Heart left ventricle (tissue), 16 donors: ENCODE measurements around the gene TNS3. TPM values are rescaled to one million over a fixed set of nuclear protein-coding genes. Genes with fewer than 3 reads are reported as not detected.

Source experiments
- ATAC-seq, 4 donors: fragments of 200-7000 bp; cut with Tn5 transposase; one replicate each; pipeline ENCODE4 v1.9.1; 2020 to 2022; ENCODE audit warnings: moderate library complexity in 4 of 4, mild to moderate bottlenecking in 3 of 4, moderate number of reproducible peaks in 1 of 4
- DNase-seq, 5 donors: peaks; one replicate each; pipeline ENCODE4 v3.0.0-alpha.2; 2020
- H3K27ac ChIP-seq, 12 donors: fragments of 200-600 bp; sonication (generic) in 4 of 12; one replicate each; pipeline versions ENCODE4 v1.5.0 to v1.8.0; 2016 to 2022; ENCODE audit warnings: mild to moderate bottlenecking in 2 of 12
- H3K27me3 ChIP-seq, 9 donors: fragments of 200-600 bp; sonication (generic) in 2 of 9; one replicate each; pipeline versions ENCODE4 v1.5.1 to v1.8.0; 2016 to 2022; ENCODE audit warnings: mild to moderate bottlenecking in 3 of 9
- H3K36me3 ChIP-seq, 9 donors: fragments of 200-600 bp; sonication (generic) in 2 of 9; one replicate each; pipeline versions ENCODE4 v1.5.0 to v1.8.0; 2018 to 2022; ENCODE audit warnings: mild to moderate bottlenecking in 2 of 9
- H3K4me1 ChIP-seq, 12 donors: fragments of 200-600 bp; sonication (generic) in 4 of 12; one replicate each; pipeline versions ENCODE4 v1.5.0 to v1.8.0; 2016 to 2022; ENCODE audit warnings: mild to moderate bottlenecking in 3 of 12
- H3K4me3 ChIP-seq, 12 donors: fragments of 200-600 bp; sonication (generic) in 4 of 12; one replicate each; pipeline versions ENCODE4 v1.5.0 to v1.8.0; 2017 to 2022; ENCODE audit warnings: mild to moderate bottlenecking in 9 of 12, moderate library complexity in 4 of 12
- H3K9me3 ChIP-seq, 12 donors: fragments of 200-600 bp; sonication (generic) in 4 of 12; one replicate each; pipeline versions ENCODE4 v1.5.0 to v1.8.0; 2016 to 2022; ENCODE audit warnings: mild to moderate bottlenecking in 1 of 12
- POLR2A ChIP-seq, 2 donors: fragments of 450-650 bp; IDR thresholded peaks; one replicate each; pipeline ENCODE4 v1.6.1; 2017; ENCODE audit warnings: antibody characterized with exemption in 2 of 2, mild to moderate bottlenecking in 2 of 2, moderate library complexity in 2 of 2
- WGBS, 4 donors: extraction: QIAGEN DNeasy Blood & Tissue Kit in 2 of 4; methylation state at CpG; one replicate each; pipeline versions ENCODE4 v1.1.5 to v1.1.7; 2013 to 2018; 5-methylcytosine and 5-hydroxymethylcytosine counted together
- intact Hi-C, 10 donors: fragments of 100-400 bp; cut with DNase I; formaldehyde crosslinking; loops; one replicate each; pipeline versions ENCODE4 v1.11.1 to v1.14.2; 2022
- polyA plus RNA-seq, 2 donors: library from polyadenylated mRNA; stranded (reverse); fragments of 200-250 nt; gene quantifications; one replicate each; pipeline ENCODE4 v1.2.3, GENCODE V29; 2013
- total RNA-seq, 9 donors: library from RNA; depleted of rRNA in 2 of 9; stranded (reverse); fragments of >200 nt in 2 of 9; fragmentation: NEBNext Ultra II Directional in 3 of 9; extraction: Animal tissue kit (Norgen Biotek cat#: 25700) in 3 of 9; gene quantifications; one replicate each; pipeline versions ENCODE4 v1.1.0 to v1.2.4, GENCODE V29; 2016 to 2023
- TF ChIP-seq, protein P1 (sequence below), 12 donors: fragments of 200-600 bp; sonication (generic) in 4 of 12; IDR thresholded peaks; one replicate each; pipeline versions ENCODE4 v1.5.0 to v1.8.0; 2018 to 2022; ENCODE audit warnings: antibody characterized with exemption in 12 of 12, mild to moderate bottlenecking in 5 of 12
- donor health status: ischemic (EF 13 %, LVEDD 7.1; RV severe dilation, severe dysfunction).
- donor health status: healthy with polysubstance abuse.
- donor health status: DM: no; HTN: yes; CAD: no.
- donor health status: DM: no; HTN: no; CAD: no.
- donor health status: ischemic (EF 25% LVEDD 6.9; RV normal size, moderate dysfunction).
- donor health status: ischemic (EF 25% LVEDD 5.7; RV mildly dilated, moderate dysfunction).
- donor health status: healthy.
- donor health status: DM: yes; HTN: yes; CAD: no.
- donor health status: ischemic (EF 35%, LVEDD 5.7; RV mildly dilated, moderate dysfunction).
- donor health status: nonischemic (EF 11% LVEDD 7.7; RV severe dilation, severe dysfunction).
- donor health status: DM: yes; HTN: yes; CAD: no.
- donor health status: PGD.
- donor health status: ischemic (EF 29% LVEDD 5.4; RV normal size, mild dysfunction).
- donor health status: nonischemic (EF 23%, LVEDD 6.1; RV moderate dilation, normal function).

Gene TNS3
- total and polyA plus RNA-seq, 11 donors: 10.1 to 116 (median 32.7) TPM

DNA sequence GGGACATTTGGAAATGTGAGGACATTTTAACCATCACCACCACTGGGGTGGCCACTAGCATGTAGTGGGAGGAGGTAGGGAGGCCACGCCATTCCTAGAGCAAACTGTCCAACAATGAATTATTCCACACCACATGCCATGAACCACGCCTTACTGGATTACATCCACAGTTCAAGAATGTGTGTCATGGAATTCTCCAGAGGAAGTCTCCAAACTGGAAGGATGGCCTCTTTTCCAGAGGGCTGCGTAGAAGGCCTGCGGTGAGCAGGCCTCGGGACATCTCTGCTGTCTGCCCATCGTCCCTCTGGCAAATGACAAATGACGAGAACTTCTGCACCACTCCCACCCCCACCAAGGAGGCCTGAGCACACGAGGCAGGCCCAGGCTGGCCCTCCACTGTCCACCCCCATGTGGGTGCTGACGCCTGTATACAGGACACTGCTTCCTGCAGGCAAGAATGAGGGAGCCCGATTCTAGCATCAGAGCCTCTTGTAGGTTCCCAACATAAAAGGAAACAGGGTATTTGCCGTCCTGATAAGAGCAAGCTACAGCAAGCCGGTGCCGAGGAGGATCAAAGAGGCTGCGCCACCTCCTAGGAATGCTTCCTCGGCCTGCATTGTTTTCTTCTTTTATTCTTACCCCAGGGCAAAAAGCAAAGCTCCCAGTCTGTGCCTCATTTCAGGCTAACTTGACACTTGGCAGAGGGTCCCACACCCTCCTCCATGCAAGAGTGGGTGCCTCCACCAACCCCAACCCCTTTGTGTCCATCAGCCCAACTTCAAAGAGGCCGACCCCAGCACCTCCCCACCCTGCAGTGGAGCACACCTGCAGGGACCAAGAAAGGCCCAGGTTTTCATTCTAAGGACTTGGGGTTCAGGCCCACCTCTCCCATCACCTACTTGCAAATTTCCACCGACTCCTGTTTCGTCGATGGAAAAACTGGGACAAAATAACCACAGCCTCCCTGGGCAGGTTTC, 23.9 kb downstream of the TNS3 start:
- H3K36me3 ChIP-seq: no peaks in the 10 kb centered on the region
- H3K4me3 ChIP-seq: no peak overlapping the region
- intact Hi-C loops: no loop called here
- no peak overlapping the region for H3K27ac ChIP-seq
- peaks cover 0 to 6% (median 0%) of the 10 kb centered on the region in 12 donors for H3K9me3 ChIP-seq
- H3K27me3 ChIP-seq: no peaks in the 10 kb centered on the region
- no peak for TF ChIP-seq POLR2A (IDR thresholded peaks at IDR 0.05)
- TF ChIP-seq, protein P1, sequence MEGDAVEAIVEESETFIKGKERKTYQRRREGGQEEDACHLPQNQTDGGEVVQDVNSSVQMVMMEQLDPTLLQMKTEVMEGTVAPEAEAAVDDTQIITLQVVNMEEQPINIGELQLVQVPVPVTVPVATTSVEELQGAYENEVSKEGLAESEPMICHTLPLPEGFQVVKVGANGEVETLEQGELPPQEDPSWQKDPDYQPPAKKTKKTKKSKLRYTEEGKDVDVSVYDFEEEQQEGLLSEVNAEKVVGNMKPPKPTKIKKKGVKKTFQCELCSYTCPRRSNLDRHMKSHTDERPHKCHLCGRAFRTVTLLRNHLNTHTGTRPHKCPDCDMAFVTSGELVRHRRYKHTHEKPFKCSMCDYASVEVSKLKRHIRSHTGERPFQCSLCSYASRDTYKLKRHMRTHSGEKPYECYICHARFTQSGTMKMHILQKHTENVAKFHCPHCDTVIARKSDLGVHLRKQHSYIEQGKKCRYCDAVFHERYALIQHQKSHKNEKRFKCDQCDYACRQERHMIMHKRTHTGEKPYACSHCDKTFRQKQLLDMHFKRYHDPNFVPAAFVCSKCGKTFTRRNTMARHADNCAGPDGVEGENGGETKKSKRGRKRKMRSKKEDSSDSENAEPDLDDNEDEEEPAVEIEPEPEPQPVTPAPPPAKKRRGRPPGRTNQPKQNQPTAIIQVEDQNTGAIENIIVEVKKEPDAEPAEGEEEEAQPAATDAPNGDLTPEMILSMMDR (IDR thresholded peaks at IDR 0.05): no peak
- H3K4me1 ChIP-seq: peaks cover 0 to 44% (median 5%) of the 10 kb centered on the region in 12 donors
- WGBS, 4 donors: 72 to 83% (median 79%) methylated on average over 18 to 19 of the region's 19 CpGs
- no peak for DNase-seq
- ATAC-seq: peak; percentile 49 to 77 (median 74)

DNA sequence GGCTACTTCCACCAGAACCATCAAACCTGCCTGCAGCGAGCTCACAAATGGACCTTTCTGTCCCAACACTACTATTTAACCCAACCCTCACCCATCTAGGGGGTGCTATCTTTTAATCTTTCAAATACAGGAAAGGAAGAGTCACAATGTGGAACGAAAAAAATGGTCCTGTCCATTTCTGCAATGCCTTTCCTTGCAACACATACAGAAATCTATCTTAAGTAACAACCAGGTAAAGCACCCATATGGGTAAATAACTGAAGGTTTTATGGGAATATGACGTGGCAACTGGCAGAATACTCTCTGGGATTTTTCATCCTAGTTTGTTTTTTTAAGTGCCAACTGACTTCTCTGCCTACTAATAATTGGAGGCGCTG, 24.6 kb downstream of the TNS3 start:
- peaks cover 0 to 51% (median 7%) of the 10 kb centered on the region in 12 donors for H3K4me1 ChIP-seq
- ATAC-seq (no peak), DNase-seq (no peak)
- no peak overlapping the region for H3K4me3 ChIP-seq
- no peaks in the 10 kb centered on the region for H3K27me3 ChIP-seq
- intact Hi-C loops: no loop called here
- TF ChIP-seq POLR2A (IDR thresholded peaks at IDR 0.05): no peak
- TF ChIP-seq, protein P1 (IDR thresholded peaks at IDR 0.05): no peak
- WGBS, 4 donors: 88 to 95% (median 90%) methylated on average over 4 of the region's 4 CpGs
- H3K9me3 ChIP-seq: peaks cover 0 to 8% (median 0%) of the 10 kb centered on the region in 12 donors
- peak overlapping the region in 1 of 12 donors; percentile 17 for H3K27ac ChIP-seq
- H3K36me3 ChIP-seq: no peaks in the 10 kb centered on the region

DNA sequence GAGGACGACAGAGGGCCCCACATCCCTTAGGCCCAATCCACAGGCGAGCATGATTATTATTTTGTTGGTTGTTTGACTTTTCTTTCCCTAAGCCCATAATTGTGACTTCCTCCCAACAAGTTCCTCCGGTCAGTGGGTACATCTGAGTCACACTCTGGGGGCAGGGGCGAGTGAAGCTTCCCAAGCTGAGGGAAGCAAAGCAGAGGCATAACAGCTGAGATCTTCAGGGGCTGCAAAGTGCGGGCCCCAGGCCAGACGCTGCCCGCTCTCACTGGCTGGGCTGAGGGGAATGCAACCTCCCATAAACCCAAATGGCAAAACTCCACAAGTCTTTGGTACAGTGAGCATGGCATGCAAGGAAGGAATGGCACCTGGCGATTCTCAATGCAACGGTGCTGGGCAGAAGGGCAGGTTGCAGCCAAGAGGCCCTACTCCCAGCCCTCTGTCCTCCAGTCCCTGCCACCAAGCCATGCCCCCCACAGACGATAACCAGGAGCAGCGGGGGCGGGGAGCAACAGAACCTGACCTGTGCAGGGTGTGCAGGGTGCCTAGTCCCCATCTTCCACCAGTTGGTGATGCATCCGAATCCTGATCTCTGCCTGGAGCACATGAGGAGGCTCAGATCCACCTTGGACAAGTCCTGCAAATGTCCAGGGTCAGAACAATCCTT, 25.3 kb downstream of the TNS3 start:
- peaks cover 0 to under 1% (median 0%) of the 10 kb centered on the region in 9 donors for H3K36me3 ChIP-seq
- peak in 1 of 4 donors; percentile 27 for ATAC-seq
- peaks cover 0 to 8% (median 0%) of the 10 kb centered on the region in 12 donors for H3K9me3 ChIP-seq
- peaks cover 0 to 56% (median 11%) of the 10 kb centered on the region in 12 donors for H3K4me1 ChIP-seq
- DNase-seq: no peak
- peak overlapping the region in 1 of 12 donors; percentile 17 for H3K27ac ChIP-seq
- TF ChIP-seq POLR2A (IDR thresholded peaks at IDR 0.05): no peak
- TF ChIP-seq, protein P1 (IDR thresholded peaks at IDR 0.05): no peak
- no peaks in the 10 kb centered on the region for H3K27me3 ChIP-seq
- H3K4me3 ChIP-seq: no peak overlapping the region
- 92 to 95% (median 94%) methylated on average over 10 to 13 of the region's 13 CpGs for WGBS, 4 donors
- intact Hi-C loops: no loop called here

DNA sequence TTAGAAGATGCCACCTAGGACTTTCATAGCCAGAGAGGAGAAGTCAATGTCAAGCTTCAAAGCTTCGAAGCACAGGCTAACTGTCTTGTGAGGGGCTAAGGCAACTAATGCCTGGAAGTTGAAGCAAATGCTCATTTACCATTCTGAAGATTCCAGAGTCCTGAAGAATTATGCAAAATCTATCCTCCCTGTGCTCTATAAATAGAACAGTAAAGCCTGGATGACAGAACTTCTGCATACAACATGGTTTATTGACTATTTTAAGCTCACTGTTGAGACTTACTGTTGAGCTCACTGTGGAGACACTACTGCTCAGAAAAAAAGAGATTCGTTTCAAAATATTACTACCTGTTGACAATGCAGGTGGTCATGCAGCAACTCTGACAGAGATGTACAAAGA, 28.6 kb downstream of the TNS3 start:
- WGBS, 4 donors: 77 to 89% (median 88%) methylated on average over 2 of the region's 2 CpGs
- TF ChIP-seq POLR2A (IDR thresholded peaks at IDR 0.05): no peak
- TF ChIP-seq, protein P1 (IDR thresholded peaks at IDR 0.05): no peak
- no peaks in the 10 kb centered on the region for H3K27me3 ChIP-seq
- peaks cover 0 to 8% (median 0%) of the 10 kb centered on the region in 12 donors for H3K9me3 ChIP-seq
- intact Hi-C loops: no loop called here
- H3K4me3 ChIP-seq: no peak overlapping the region
- ATAC-seq (no peak), DNase-seq (no peak)
- peaks cover 0 to 61% (median 18%) of the 10 kb centered on the region in 12 donors for H3K4me1 ChIP-seq
- peaks cover 0 to 4% (median 0%) of the 10 kb centered on the region in 9 donors for H3K36me3 ChIP-seq
- peak overlapping the region in 1 of 12 donors; percentile 32 for H3K27ac ChIP-seq
